ENCODE data around the gene FBXL15. TPM values are rescaled to one million over a fixed set of nuclear protein-coding genes. Genes with fewer than 3 reads are reported as not detected.
A peak's percentile ranks its signal among the peaks of the same experiment; 100 is the strongest.

Gene FBXL15
- total and polyA plus RNA-seq, 2 of the 13 experiments (the other 11 are each of a cell fraction or from before 2014, with no cell fraction given), result 4.3 to 8.3 TPM

DNA sequence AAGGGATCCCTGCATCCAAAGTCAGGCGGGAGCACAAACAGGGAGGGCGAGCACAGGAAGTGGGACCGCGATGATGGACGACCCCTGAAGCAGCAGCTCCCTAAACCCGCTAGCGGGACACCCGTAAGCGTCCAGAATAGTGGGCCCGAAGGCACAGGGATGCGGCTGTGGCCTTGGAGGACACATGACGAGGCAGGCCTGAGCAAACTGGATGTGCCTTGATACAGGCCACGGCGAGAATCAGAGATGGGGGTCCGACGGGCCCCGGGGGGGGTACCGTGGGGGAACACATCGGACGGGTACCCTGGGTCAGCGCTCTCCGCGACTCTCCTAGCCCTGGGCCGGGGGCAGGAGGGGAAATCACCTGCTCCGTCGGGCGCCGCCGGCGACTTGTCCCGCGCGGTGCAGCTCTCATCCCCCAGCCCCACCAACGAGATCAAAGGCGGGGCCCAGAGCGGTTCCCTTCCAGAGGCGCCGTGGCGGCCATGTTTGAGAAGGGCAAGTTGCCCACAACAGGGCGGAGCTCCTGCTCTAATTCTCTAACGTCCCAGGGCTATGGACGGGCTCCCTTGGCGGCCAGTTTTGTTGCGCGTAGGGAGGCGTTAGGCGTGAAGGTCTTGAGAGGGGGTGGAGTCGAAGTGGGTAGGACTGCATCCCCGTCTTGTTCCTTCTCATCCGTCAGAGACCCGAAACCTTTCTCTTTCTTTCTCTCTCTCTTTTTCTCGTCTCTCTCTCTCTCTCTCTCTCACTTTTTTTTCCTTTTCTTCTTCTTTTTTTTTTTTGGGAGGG, 11.7 kb downstream of the FBXL15 start, which contains the start of gene CUEDC2 (continued):
- no peak for TF ChIP-seq GPBP1L1 (CRISPR knock-in tag; IDR thresholded peaks at IDR 0.05)
- TF ChIP-seq PLRG1 (conservative IDR thresholded peaks at IDR 0.05), result no peak
- no peak for TF ChIP-seq ZFYVE20 (CRISPR knock-in tag; IDR thresholded peaks at IDR 0.05; ENCODE audit: borderline replicate concordance, low read depth)
- TF ChIP-seq, protein P1, sequence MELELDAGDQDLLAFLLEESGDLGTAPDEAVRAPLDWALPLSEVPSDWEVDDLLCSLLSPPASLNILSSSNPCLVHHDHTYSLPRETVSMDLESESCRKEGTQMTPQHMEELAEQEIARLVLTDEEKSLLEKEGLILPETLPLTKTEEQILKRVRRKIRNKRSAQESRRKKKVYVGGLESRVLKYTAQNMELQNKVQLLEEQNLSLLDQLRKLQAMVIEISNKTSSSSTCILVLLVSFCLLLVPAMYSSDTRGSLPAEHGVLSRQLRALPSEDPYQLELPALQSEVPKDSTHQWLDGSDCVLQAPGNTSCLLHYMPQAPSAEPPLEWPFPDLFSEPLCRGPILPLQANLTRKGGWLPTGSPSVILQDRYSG (CRISPR knock-in tag; IDR thresholded peaks at IDR 0.05), result no peak
- TF ChIP-seq, protein P2, sequence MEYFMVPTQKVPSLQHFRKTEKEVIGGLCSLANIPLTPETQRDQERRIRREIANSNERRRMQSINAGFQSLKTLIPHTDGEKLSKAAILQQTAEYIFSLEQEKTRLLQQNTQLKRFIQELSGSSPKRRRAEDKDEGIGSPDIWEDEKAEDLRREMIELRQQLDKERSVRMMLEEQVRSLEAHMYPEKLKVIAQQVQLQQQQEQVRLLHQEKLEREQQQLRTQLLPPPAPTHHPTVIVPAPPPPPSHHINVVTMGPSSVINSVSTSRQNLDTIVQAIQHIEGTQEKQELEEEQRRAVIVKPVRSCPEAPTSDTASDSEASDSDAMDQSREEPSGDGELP (IDR thresholded peaks at IDR 0.05; ENCODE audit: borderline replicate concordance, low read depth), result peak; percentile 40; the same call in 1 of the 2 replicates
- no peak for TF ChIP-seq ZFP37 (CRISPR knock-in tag; IDR thresholded peaks at IDR 0.05; ENCODE audit: borderline replicate concordance)
- peak; percentile 20; the same call in 1 of the 2 replicates for TF ChIP-seq FOXP4 (CRISPR knock-in tag; IDR thresholded peaks at IDR 0.05)
- no peak for TF ChIP-seq SNAPC5 (CRISPR knock-in tag; IDR thresholded peaks at IDR 0.05; ENCODE audit: borderline replicate concordance)
- TF ChIP-seq ZBED4 (CRISPR knock-in tag; IDR thresholded peaks at IDR 0.05; ENCODE audit: borderline replicate concordance), result peak; percentile 70; the same call in 1 of the 2 replicates
- TF ChIP-seq ZGPAT (CRISPR knock-in tag; IDR thresholded peaks at IDR 0.05), result peak; percentile 84
- TF ChIP-seq ZNF337 (CRISPR knock-in tag; IDR thresholded peaks at IDR 0.05; ENCODE audit: borderline replicate concordance, low read depth), result peak; percentile 55; the same call in 1 of the 2 replicates
- no peak for TF ChIP-seq NONO (IDR thresholded peaks at IDR 0.05)
- peak; percentile 69; the same call in 1 of the 2 replicates for TF ChIP-seq NONO (CRISPR knock-in tag; conservative IDR thresholded peaks at IDR 0.05)
- TF ChIP-seq ZNF138 (CRISPR knock-in tag; IDR thresholded peaks at IDR 0.05; ENCODE audit: low read depth), result no peak
- no peak for TF ChIP-seq ZFP41 (CRISPR knock-in tag; IDR thresholded peaks at IDR 0.05; ENCODE audit: borderline replicate concordance)
- TF ChIP-seq ZNF343 (CRISPR knock-in tag; IDR thresholded peaks at IDR 0.05), result 0 out of 2 replicates have a peak, but pooled peaks have one; percentile 51
- no peak for TF ChIP-seq ELF4 (CRISPR knock-in tag; IDR thresholded peaks at IDR 0.05; ENCODE audit: borderline replicate concordance)

Measured in HepG2 (cell line).